ENCODE data around the gene RALB.
"Not testable (repeated sequence)": the region's sequence is repeated elsewhere in the genome, so short reads cannot be mapped to it uniquely, and the experiment has no call there.

The RALB gene

GRCh38 chr2:120244656-120245519, 7.8 kb upstream of the RALB start:
- no peak for DNase-seq

- DNase-seq, result no peak
Observed at GRCh38 chr2:120245520-120246332, 6.9 kb upstream of the RALB start.

GRCh38 chr2:120246546-120247300, 5.9 kb upstream of the RALB start:
- DNase-seq, result no peak

GRCh38 chr2:120247851-120248250, 4.8 kb upstream of the RALB start:
- no peak for DNase-seq

- DNase-seq, result no peak
Observed at GRCh38 chr2:120250640-120251039, 2.0 kb upstream of the RALB start.

- DNase-seq, result no peak
Observed at GRCh38 chr2:120251078-120251477, 1.6 kb upstream of the RALB start.

GRCh38 chr2:120251880-120252224, 800 bp upstream of the RALB start:
- DNase-seq, result no peak

GRCh38 chr2:120253021-120253882, 600 bp downstream of the RALB start:
- DNase-seq, result peak; percentile 28

GRCh38 chr2:120254178-120254577, 1.5 kb downstream of the RALB start:
- no peak for DNase-seq

GRCh38 chr2:120255071-120255470, 2.4 kb downstream of the RALB start:
- DNase-seq, result no peak

- no peak for DNase-seq
Observed at GRCh38 chr2:120255986-120256650, 3.5 kb downstream of the RALB start.

GRCh38 chr2:120256651-120257000, 4.0 kb downstream of the RALB start:
- no peak for DNase-seq

GRCh38 chr2:120257522-120257921, 4.9 kb downstream of the RALB start:
- DNase-seq, result no peak

GRCh38 chr2:120258196-120258595, 5.5 kb downstream of the RALB start:
- no peak for DNase-seq

GRCh38 chr2:120259939-120260338, 7.3 kb downstream of the RALB start:
- DNase-seq, result not testable (repeated sequence)

GRCh38 chr2:120260736-120261135, 8.1 kb downstream of the RALB start:
- DNase-seq, result no peak

- DNase-seq, result peak; percentile 78
Observed at GRCh38 chr2:120261387-120262006, 8.8 kb downstream of the RALB start.

- DNase-seq, result no peak
Observed at GRCh38 chr2:120262150-120262549, 9.5 kb downstream of the RALB start.

GRCh38 chr2:120262761-120263428, 10.2 kb downstream of the RALB start:
- DNase-seq, result no peak

- DNase-seq, result no peak
Observed at GRCh38 chr2:120265006-120265405, 12.4 kb downstream of the RALB start.

- peak; percentile 19 for DNase-seq
Observed at GRCh38 chr2:120267348-120267747, 14.7 kb downstream of the RALB start.

All from stimulated activated CD4-positive, alpha-beta T cell treated with anti-CD3 and anti-CD28 coated beads, Interleukin-1b, Interleukin-23, amount 100 ng/mL, for 48 hours (primary cell).